Fibroblast of lung (primary cell): Measurements from ENCODE around the gene SLC22A17.

ENCODE experiments used
- CTCF ChIP-seq, 2 donors: IDR thresholded peaks in 1 of 2; conservative IDR thresholded peaks in 1 of 2; 1 replicate in 1 of 2; 2 replicates in 1 of 2; pipeline ENCODE4 v1.5.1; 2011 to 2012; ENCODE audit warnings: low read length in 2 of 2, control low read depth in 1 of 2, inconsistent platforms in 1 of 2, low read depth in 1 of 2, mild to moderate bottlenecking in 1 of 2
- EZH2 ChIP-seq: IDR thresholded peaks from 2 replicates; pipeline ENCODE4 v1.5.1; 2012; ENCODE audit warnings: low read length, control low read depth, mild to moderate bottlenecking; ENCODE audit errors: missing control alignments

DNA sequence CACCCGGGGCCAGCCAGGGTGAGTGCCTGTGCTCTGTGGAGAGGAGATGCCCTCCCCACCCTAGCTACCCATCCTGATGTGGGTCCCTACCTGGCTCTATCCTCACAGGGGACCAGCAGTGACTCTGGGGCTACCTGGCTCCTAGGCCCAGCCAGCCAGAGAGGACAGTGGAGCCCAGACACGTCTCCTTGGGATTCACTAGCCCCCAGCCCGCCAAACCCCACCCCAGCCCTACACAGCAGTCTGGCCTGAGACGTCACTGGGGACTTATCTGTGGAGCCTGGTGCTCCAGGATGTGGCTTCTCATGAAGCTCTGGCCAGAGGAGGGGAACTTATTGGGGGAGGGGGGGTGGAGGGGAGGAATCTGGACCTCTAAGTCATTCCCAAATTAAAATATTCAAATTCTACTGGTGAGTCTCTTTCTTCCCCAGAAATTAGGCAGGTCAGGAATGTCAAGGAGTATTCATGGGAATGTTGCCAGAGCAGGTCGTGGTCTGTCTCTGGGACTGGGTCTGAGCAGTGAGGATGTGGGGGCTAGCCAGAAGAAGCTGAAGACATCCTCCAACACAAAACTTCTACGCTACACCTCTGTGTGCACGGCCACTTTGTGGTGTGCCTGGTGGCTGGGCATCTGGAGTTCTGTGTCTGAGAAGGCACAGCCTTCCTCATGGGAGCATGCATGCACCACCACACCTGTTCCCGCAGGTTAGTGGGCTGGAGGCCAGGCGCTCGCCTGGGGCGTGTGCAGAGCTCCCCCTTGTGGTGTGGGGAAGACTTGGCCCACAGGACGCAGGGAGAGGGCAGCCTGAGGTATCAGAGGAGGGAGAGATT is 26.9 kb upstream of the SLC22A17 start:
- peak; percentile 93 to 94 for TF ChIP-seq CTCF (conservative IDR thresholded peaks at IDR 0.05 in 1 of 2, IDR thresholded peaks at IDR 0.05 in 1 of 2; ENCODE audit: low read depth in 1 of 2, low read length in 2 of 2)
- TF ChIP-seq EZH2, result no peak
